ACHN (cell line): ENCODE results near the gene EPHA6.
A peak's percentile ranks its signal among the peaks of the same experiment; 100 is the strongest.

Experiments
- DNase-seq: peaks from one replicate; pipeline ENCODE4 v3.0.0-alpha.2; 2015
- in situ Hi-C: cut with HindIII; loops from 2 replicates; pipeline ENCODE4 v1.10.0; 2017; ENCODE audit warnings: low sequenced_read_pairs, low pct_ligation_motif_present, low pct_unique_long_range_greater_than_20kb

EPHA6 gene

DNA sequence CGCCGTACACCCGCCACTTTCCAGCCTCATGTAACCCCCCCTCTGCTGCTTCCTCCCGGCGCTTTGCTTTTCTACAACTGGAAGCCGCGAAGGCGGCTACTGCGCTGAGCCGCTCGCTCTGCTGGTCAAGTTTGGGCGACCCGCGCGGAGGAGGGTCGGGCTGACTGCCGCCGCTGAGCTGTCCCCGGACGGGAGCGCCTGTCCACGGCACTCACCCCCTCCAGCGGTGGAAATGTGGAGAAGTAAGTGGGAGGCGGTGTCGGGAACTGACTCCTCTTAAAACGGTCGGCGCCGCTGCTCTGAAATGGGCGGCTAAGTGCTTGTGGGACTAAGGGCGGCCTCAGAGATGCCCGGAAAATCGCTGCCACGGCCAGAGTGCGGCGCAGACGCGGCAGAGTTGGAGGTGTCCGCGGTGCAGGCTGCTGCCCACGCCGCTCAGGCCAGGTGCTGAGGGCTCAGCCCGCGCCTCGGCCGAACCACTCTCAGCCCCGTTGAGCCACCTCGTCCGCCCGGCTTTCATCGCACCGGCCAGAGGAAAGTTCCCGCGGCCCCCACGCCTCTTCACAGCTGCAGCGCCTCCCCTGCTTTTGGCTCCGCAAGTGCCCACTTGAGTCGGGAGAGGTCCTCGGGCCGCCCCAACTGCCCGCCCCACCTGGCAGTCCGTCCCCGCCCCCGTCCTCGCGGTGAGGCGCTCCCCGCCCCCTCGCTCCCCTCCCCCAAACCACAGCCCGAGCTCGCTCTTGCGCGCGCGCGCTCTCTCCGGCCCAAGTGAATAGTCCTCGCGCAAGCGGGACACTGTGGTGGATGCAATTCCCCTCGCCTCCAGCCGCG, at the start of gene EPHA6:
Gene EPHA6 (plus strand): TSS at position 775 of the 831 bp plus-strand sequence.
- DNase-seq, result peak; percentile 80

DNA sequence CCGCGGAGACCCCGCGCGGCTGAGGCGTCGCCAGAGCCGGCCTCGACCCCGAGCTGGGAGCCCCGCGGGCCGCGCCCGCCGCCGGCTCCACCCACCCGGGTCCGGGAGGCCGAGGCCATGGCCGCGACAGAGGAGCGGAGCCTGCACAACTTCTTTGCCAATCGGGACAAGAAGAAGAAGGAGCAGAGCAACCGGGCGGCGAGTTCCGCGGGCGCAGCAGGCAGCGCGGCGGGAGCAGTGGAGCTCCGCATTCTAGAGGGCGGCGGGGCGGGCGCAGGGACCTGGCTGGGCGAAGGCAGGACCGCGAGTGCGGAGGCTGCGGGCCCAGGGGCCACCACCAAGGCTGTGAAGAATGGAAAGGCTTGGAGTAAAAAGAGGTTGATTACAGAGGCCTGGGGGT, 37.6 kb upstream of the EPHA6 start:
- no peak for DNase-seq
- in situ Hi-C loops, result no loop called here

More for the DNA sequence above, at the start of gene EPHA6:
- in situ Hi-C loops, result no loop called here

DNA sequence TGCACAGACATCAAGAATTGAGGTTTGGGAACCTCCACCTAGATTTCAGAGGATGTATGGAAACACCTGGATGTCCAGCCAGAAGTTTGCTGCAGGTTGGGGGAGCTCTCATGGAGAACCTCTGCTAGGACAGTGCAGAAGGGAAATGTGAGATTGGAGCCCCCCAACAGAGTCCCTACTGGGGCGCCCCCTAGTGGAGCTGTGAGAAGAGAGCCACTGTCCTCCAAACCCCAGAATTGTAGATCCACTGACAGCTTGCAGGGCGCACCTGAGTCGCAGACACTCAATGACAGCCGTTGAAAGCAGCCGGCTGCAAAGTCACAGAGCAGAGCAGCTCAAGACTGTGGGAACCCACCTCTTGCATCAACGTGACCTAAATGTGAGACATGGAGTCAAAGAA, 34.6 kb upstream of the EPHA6 start:
- in situ Hi-C loops, result no loop called here
- no peak for DNase-seq

DNA sequence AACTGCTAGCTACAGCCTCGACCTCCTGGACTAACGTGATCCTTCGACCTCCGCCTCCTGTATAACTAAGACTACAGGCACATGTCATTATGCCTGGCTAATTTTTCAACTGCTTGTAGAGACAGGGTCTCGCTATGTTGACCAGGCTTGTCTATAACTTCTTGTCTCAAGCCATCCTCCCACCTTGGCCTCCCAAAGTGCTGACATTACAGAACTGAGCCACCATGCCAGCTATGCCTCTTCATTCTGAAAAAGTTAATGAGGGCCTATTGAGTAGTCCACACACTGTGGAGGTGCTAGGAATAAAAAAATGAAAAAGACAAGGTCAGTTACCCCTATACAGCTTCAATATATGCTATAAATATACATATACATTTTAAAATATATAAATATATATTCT, 18.3 kb upstream of the EPHA6 start:
- no peak for DNase-seq
- in situ Hi-C loops, result no loop called here

DNA sequence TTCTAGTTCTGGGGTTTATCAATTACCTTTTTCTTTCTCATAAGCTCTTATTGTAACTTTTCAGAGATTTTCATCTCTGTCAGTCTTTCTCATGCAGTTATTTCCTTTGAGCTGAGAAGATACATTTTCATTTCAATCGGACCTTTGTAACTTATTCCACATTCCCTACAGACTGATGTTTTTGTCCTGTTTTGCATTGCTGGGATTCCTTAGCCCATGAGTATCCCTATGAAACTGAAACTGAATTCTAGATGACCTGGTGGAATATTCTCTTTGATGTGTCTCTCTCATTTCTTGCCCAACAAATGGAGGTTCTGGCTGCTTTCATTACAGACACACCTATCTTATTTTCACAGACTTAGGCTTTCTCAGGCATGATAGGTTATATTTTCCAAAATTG, 10.5 kb upstream of the EPHA6 start:
- peak; percentile 33 for DNase-seq
- in situ Hi-C loops, result no loop called here

DNA sequence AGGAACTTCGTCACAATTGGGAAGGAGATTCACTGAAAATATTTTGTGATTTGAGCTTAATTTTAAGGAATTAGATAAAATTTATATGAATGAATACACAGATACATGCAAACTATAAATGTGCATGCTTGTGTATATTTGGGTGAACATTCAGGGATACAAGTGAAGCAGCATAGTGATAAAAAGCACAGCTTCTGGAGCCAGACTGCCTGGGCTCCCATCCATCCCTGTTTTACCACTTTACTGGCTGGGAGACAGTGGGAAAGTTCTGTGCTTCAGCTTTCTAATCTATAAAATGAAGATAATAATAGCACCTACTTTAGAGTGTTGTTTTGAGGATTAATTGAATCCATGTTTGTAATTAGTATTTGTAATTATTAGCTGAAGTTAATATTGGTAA, 8.1 kb upstream of the EPHA6 start:
- in situ Hi-C loops, result no loop called here
- DNase-seq, result no peak

DNA sequence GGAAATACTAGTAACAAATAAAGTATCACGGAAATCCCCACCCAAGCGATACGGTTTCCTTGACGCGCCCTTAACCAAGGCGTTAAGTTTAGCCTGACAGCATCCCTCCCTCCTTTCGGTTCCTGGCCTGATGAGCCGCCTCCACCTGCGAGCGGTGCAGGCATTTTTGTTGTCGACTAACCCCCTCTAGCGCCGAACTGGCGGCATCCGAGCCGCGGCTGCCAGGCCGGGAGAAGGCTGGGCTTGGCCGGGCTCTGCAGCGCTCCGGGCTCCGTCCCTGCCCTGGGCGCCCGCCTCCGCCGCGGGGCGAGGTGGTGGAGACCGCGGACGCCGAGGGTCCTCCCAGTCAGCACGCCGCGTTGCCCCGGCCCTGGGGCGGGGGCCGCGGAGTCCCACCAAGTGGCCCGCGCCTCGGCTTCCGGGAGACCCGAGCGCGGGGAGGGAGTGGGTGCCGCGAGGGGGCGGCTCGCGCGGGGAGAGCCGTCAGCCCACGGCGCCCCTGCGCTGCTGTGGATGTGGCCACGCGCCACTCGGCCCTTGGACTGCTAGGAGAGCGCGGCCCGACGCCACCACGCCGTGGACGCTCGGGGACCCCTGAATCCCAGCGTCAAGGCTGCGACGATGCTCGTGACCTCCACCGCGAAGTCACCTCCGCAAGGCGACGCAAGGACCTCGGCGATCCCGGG, 1.1 kb upstream of the EPHA6 start:
- in situ Hi-C loops, result no loop called here

DNA sequence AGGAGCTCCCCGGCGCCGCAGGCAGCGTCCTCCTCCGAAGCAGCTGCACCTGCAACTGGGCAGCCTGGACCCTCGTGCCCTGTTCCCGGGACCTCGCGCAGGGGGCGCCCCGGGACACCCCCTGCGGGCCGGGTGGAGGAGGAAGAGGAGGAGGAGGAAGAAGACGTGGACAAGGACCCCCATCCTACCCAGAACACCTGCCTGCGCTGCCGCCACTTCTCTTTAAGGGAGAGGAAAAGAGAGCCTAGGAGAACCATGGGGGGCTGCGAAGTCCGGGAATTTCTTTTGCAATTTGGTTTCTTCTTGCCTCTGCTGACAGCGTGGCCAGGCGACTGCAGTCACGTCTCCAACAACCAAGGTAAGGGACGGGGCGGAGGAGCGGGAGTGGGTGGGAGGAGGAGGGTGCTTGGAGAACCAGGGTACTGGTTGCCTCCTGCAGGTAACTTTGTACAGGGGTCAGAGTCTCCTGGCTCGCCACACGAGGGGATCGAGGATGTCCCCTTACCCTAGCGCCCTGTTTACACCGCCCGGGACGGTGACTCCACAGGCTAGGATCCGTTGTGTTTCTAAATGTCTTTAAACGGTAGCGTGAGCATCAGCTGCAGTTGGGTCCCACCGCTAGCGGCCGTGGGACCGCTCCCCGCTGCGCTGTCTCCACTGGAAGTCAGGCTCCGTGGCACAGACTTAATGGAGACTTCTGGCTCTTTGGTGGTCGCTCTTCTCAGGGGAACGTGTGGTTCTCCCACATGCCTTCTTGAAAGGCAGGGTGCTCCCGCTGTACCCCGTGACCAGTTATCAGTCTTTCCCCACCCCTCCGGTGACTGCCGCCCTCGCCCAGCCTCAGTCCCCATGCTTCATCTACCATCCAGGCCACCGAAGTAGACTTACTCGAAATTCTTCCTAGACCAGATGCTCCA, 515 bp downstream of the EPHA6 start:
- in situ Hi-C loops, result no loop called here
- peak; percentile 34 for DNase-seq

More for the DNA sequence above, 1.1 kb upstream of the EPHA6 start:
- DNase-seq, result peak; percentile 86

DNA sequence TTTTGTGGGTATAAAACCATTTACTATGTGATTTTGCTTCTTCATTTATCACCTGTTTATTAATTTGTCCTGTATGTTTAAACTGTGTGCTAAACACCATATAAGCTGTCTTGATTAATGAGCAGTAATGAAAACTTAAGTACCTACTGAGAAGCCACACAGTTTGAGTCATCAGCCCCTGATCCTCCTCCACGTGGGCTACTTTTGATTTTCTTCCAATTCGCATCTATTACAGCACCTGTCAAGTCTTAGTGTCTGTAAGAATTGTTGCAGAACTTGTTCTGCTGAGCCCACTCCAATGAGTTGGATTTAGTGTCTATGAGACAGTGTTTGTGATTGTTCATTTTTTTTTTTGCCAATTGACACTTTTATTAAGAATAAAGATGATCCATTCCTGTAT, 16.8 kb downstream of the EPHA6 start:
- DNase-seq, result no peak
- in situ Hi-C loops, result no loop called here

DNA sequence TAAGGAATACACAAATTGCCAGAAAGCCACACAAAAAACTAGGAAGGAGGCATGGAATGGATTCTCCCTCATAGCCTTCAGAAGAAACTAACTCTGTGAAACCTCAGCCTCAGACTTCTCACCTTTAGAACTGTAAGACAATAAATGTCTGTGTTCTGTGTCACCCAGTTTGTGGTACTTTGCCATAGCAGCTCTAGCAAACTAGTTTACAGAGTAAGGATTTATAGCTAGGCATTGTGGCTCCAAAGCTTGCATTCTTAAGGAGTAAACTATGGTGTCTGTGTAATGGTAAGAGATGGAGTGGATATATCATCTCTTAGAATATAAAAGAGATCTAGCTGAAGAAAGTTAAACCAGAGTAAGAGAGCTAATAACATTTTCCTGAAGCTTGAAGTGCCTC, 18.9 kb downstream of the EPHA6 start:
- in situ Hi-C loops, result no loop called here
- no peak for DNase-seq

DNA sequence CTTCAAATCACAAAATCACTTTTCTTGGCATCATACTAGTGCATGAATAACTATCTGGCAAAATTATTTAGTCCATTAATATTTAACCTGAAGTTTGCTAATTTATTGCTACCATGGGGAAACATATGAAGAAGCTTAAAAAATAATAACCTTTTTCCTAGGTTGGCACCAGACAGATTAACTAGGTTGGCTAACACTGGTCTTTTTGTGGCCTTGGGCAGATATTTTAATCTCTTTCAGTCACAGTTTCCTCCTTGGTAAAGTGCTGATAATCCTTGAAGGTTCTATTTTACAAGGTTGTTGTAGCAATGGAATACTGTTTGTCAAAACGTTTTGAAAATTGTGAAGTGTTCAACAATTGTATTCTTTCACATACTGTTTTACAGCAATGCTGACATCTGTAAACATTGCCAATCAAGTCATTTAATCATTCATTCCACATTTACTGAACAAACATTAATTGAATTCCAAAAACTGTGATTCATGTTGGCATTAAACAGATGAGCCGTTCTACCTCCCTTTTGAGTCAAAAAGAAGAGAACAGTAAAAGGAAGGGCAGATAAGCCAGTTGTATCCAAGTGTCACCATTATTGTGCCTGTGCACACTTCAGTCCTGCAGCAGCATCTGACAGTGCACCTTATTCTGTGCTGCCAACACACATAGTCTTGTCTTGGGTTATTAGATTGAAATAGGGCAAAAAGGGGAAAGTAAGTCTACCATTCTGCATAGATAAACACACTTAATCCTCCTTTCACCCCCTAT, 21.9 kb downstream of the EPHA6 start:
- in situ Hi-C loops, result no loop called here
- no peak for DNase-seq

DNA sequence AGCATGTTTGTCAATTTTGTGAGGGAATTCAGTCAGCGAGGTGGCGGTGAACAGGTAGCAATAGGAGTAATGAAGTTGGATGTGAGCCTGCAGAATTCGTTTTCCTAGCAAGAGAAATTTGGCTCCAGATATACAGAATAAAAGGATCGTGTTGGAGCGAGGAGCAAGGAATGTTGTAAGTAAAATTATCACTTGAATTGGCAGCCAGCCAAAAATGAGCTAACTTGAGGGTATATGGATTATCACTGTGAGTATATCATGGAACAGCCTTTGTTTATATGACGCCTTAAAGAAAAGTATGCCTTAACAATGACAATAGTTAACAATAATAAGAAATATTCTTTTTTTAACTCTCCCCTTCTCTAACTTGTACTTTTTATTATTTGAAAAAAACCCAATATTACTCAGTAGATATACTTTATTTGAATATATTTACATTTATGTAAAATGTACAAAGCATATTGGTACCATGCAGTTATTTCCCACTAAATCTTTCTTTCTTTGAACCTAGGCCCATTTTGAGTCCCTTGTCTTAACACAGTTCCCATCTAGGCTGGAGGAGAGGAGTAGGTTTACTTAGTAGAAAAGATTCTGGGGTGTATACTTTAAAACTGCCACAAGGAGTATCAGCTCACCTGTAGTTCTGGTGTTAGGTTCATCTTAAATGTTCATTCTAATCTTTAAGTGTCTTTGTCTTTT, 29.3 kb downstream of the EPHA6 start:
- DNase-seq, result no peak
- in situ Hi-C loops, result no loop called here

DNA sequence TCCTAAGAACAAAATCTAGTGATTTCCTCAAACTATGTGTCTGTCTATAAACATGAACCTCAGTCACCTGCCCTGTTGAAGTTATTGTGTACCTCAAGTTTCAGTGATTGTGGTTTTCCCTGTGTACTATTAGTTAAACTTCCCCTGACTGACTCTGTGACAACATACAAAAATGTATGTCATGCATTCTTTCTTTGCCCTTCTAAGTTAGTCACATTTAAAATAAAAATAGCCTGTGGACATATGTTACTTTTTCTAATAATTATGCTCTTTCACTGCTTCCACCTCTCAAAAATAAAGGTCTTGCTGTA, 29.8 kb downstream of the EPHA6 start:
- in situ Hi-C loops, result no loop called here
- DNase-seq, result no peak

DNA sequence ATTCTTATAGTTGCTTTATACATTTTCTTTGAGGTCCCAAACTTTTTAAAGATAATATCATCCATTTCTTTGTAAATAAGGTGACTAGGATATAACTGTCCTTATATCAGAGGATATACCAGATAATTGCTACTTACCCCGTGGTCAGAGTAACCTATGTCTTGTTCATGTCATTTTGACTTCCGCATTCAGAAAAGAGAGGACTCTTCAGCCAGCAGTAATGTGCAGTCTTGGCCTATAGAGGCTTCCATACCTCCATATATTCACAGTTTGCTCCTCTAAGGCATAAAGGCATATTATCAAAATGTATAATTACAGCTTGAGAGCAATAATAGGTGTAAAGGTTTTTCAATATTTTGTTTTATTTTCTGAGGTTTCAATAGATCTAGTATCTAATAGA, 38.5 kb downstream of the EPHA6 start:
- in situ Hi-C loops, result no loop called here
- DNase-seq, result no peak

DNA sequence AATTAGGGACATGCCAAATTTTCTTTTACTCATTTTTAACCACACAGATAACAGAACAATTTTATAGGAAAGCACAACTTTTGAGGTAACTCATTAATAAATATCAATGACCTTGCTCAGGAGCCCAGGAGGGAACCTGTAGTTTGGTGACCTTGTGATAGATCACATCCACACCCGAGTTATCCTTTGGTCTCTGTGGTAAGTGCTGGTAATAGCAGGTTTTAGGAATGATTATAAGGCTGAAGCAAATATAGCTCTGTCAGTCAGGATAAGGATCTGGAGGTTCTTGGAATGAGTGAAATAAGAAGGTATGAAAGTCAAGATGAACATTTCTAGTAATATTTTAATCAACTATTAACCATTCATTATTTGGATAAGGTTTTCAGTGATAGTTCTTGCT, 46.5 kb downstream of the EPHA6 start:
- no peak for DNase-seq
- in situ Hi-C loops, result no loop called here

DNA sequence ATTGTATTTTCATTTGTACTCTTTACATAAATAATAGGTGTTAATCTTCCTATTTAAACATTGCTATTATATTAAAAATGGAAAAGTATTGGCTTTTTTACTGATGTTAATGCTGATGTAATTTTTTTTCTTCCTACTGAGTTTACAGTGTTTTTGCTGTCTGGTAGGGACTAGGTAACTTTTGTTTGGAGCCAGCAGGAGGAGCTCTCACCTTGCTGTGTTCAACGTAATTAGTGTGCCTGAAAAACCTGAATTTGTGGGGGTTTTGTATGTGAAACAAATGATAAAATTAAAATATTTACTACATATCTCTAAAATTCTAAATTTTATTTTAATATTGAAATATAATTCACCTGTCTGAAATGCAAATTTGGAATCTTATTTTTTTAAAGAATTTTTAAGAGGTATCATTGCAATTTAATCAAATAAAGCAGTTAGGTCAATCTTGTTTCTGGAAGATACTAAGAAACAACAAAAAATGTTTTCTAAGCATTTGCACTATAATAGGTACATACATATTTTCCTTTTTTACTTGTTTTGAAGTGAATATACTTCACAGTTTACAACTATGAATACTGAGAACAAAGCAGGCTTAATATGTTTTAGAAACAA, 48.8 kb downstream of the EPHA6 start:
- DNase-seq, result peak; percentile 62
- in situ Hi-C loops, result no loop called here

DNA sequence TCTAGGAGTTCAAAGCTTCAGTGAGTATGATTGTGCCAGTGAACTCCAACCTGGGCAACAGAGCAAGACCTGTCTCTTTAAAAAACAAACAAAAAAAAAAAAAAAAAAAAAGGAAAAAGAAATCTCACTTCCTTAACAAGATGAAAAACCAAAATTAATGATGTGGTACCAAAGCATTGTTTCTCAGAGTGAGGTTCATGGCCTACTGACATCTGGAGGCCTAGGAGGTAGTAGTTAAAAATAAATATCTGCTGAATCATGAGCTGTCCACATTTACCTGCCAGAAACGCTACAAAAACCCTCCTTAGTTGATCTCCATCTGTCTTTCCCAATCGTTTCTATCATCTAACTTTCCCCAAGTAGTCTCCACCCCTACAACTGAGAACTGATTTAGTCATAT, 51.2 kb downstream of the EPHA6 start:
- in situ Hi-C loops, result no loop called here
- DNase-seq, result no peak

DNA sequence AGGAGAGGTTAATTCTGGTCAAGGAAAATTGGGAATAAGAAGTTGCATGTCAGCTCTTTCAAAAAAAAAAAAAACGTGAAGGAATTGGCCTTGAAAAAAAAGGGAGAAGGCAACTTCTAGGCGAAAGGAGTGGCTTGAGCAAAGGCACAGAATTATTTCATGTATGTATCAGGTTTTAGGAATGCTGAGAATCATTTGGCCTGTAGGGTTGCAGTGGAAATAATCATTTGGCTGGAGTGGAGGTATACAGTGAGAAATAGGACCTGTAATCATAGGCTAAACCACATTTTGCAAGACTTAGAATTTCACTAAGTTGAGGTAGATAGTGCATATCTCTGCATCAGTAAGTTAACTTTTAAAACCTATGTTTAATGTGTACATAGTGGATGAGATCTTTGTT, 54.9 kb downstream of the EPHA6 start:
- in situ Hi-C loops, result no loop called here
- DNase-seq, result no peak
